Mammary epithelial cell (primary cell): ENCODE data around the gene PSMD9.

ENCODE experiments used
- EZH2 ChIP-seq: IDR thresholded peaks from 2 replicates; pipeline ENCODE4 v1.6.1; 2012; ENCODE audit warnings: low read length, inconsistent platforms, borderline replicate concordance
- TF ChIP-seq, protein P1 (sequence below), 2 donors: IDR thresholded peaks in 1 of 2; conservative IDR thresholded peaks in 1 of 2; 2 replicates each; pipeline ENCODE4 v1.5.1; 2011 to 2012; ENCODE audit warnings: inconsistent platforms in 2 of 2, low read length in 2 of 2, mild to moderate bottlenecking in 2 of 2, control low read depth in 1 of 2, low read depth in 1 of 2; ENCODE audit not compliant: insufficient read depth in 1 of 2; ENCODE audit errors: extremely low read depth in 1 of 2

GRCh38 chr12:121953695-121954094 is 65.1 kb downstream of the PSMD9 start:
- no peak for TF ChIP-seq EZH2
- TF ChIP-seq, protein P1, sequence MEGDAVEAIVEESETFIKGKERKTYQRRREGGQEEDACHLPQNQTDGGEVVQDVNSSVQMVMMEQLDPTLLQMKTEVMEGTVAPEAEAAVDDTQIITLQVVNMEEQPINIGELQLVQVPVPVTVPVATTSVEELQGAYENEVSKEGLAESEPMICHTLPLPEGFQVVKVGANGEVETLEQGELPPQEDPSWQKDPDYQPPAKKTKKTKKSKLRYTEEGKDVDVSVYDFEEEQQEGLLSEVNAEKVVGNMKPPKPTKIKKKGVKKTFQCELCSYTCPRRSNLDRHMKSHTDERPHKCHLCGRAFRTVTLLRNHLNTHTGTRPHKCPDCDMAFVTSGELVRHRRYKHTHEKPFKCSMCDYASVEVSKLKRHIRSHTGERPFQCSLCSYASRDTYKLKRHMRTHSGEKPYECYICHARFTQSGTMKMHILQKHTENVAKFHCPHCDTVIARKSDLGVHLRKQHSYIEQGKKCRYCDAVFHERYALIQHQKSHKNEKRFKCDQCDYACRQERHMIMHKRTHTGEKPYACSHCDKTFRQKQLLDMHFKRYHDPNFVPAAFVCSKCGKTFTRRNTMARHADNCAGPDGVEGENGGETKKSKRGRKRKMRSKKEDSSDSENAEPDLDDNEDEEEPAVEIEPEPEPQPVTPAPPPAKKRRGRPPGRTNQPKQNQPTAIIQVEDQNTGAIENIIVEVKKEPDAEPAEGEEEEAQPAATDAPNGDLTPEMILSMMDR (conservative IDR thresholded peaks at IDR 0.05 in 1 of 2, IDR thresholded peaks at IDR 0.05 in 1 of 2; ENCODE audit: extremely low read depth in 1 of 2, insufficient read depth in 1 of 2, low read depth in 1 of 2, low read length in 2 of 2) = no peak
